Osteocyte (in vitro differentiated cells): Measurements from ENCODE around the gene MT1E. TPM values are rescaled to one million over a fixed set of nuclear protein-coding genes. Genes with fewer than 3 reads are reported as not detected.

Source experiments
- DNase-seq: peaks from one replicate; pipeline ENCODE4 v3.0.0; 2021; ENCODE audit warnings: mixed read lengths; ENCODE audit not compliant: unreplicated experiment; ENCODE audit errors: extremely low spot score
- H3K27ac Mint-ChIP-seq: one replicate; pipeline ENCODE4 v1.8.0; 2021; ENCODE audit warnings: mild to moderate bottlenecking, mixed read lengths; ENCODE audit not compliant: unreplicated experiment
- H3K27me3 Mint-ChIP-seq: one replicate; pipeline ENCODE4 v1.8.0; 2021; ENCODE audit warnings: mixed read lengths; ENCODE audit not compliant: unreplicated experiment
- H3K36me3 Mint-ChIP-seq: one replicate; pipeline ENCODE4 v1.8.0; 2021; ENCODE audit warnings: mixed read lengths; ENCODE audit not compliant: unreplicated experiment
- H3K4me1 Mint-ChIP-seq: one replicate; pipeline ENCODE4 v1.8.0; 2021; ENCODE audit warnings: mixed read lengths; ENCODE audit not compliant: unreplicated experiment
- H3K4me3 Mint-ChIP-seq: one replicate; pipeline ENCODE4 v1.8.0; 2021; ENCODE audit warnings: mild to moderate bottlenecking, moderate library complexity, mixed read lengths; ENCODE audit not compliant: unreplicated experiment
- H3K9me3 Mint-ChIP-seq: one replicate; pipeline ENCODE4 v1.8.0; 2021; ENCODE audit warnings: mixed read lengths; ENCODE audit not compliant: unreplicated experiment
- CTCF ChIP-seq: fragments of 200-600 bp; sonication (generic); IDR thresholded peaks from 2 replicates; pipeline ENCODE4 v1.5.0; 2021; ENCODE audit warnings: antibody characterized with exemption, mild to moderate bottlenecking, moderate library complexity
- total RNA-seq: library from RNA; stranded (reverse); gene quantifications from 2 replicates; pipeline ENCODE4 v1.2.1, GENCODE V29; 2021

The MT1E gene
- total RNA-seq, 1 donor from 2014 or later: 37.5 TPM

GRCh38 chr16:56630134-56630533, 4.6 kb downstream of the MT1E start:
- DNase-seq: no peak
- peaks cover 45% of the 10 kb centered on the region for H3K4me1 Mint-ChIP-seq
- TF ChIP-seq CTCF: no peak
- no peak overlapping the region for H3K4me3 Mint-ChIP-seq
- H3K9me3 Mint-ChIP-seq: no peaks in the 10 kb centered on the region
- H3K36me3 Mint-ChIP-seq: no peaks in the 10 kb centered on the region
- no peak overlapping the region for H3K27ac Mint-ChIP-seq
- H3K27me3 Mint-ChIP-seq: peaks cover 17% of the 10 kb centered on the region

- peaks cover 25% of the 10 kb centered on the region for H3K27me3 Mint-ChIP-seq
- H3K27ac Mint-ChIP-seq: no peak overlapping the region
- no peak for TF ChIP-seq CTCF
- H3K36me3 Mint-ChIP-seq: no peaks in the 10 kb centered on the region
- no peak for DNase-seq
- no peaks in the 10 kb centered on the region for H3K9me3 Mint-ChIP-seq
- H3K4me3 Mint-ChIP-seq: no peak overlapping the region
- H3K4me1 Mint-ChIP-seq: peaks cover 41% of the 10 kb centered on the region
Observed at GRCh38 chr16:56631197-56631596, 5.6 kb downstream of the MT1E start.

- Mint-ChIP-seq H3K36me3 (no peaks in the 10 kb centered on the region), H3K4me1 (peaks cover 35% of the 10 kb centered on the region), H3K9me3 (no peaks in the 10 kb centered on the region), H3K4me3 (peak overlapping the region; percentile 79), H3K27me3 (peaks cover 31% of the 10 kb centered on the region), H3K27ac (peak overlapping the region; percentile 15)
- no peak for TF ChIP-seq CTCF
- DNase-seq: no peak
Observed at GRCh38 chr16:56631832-56632155, 6.2 kb downstream of the MT1E start.

GRCh38 chr16:56632156-56632847, 6.7 kb downstream of the MT1E start, which contains the start of gene MT1M:
MT1M (plus strand) TSS chr16:56632659; CDS start chr16:56632732, 73 bp downstream.
- no peaks in the 10 kb centered on the region for H3K9me3 Mint-ChIP-seq
- peak within 1 kb of the TSS; percentile 79 for H3K4me3 Mint-ChIP-seq
- no peaks in the 10 kb centered on the region for H3K36me3 Mint-ChIP-seq
- TF ChIP-seq CTCF: no peak
- H3K4me1 Mint-ChIP-seq: peaks cover 30% of the 10 kb centered on the region
- no peak for DNase-seq
- H3K27me3 Mint-ChIP-seq: peaks cover 36% of the 10 kb centered on the region
- peak within 1 kb of the TSS; percentile 15 for H3K27ac Mint-ChIP-seq

GRCh38 chr16:56632848-56633365, 7.3 kb downstream of the MT1E start:
- no peak overlapping the region for H3K27ac Mint-ChIP-seq
- H3K4me3 Mint-ChIP-seq: peak overlapping the region; percentile 79
- H3K9me3 Mint-ChIP-seq: no peaks in the 10 kb centered on the region
- H3K36me3 Mint-ChIP-seq: peaks cover 3% of the 10 kb centered on the region
- H3K4me1 Mint-ChIP-seq: peaks cover 31% of the 10 kb centered on the region
- H3K27me3 Mint-ChIP-seq: peaks cover 42% of the 10 kb centered on the region
- TF ChIP-seq CTCF: no peak
- no peak for DNase-seq
